Endothelial cell of umbilical vein (primary cell): ENCODE results near the gene RBM4B. TPM values are rescaled to one million over a fixed set of nuclear protein-coding genes. Genes with fewer than 3 reads are reported as not detected.

ENCODE experiments used
- BruUV-seq: library from RNA; stranded (reverse); fragments of 400-500 nt; replicated peaks from 2 replicates; lab custom pipeline; 2021; lab: Mats Ljungman, UMichigan
- CTCF ChIA-PET: fragments of 300-600, 350-600 bp; sonication (Branson Sonifier 250); formaldehyde crosslinking; loops from one replicate; lab custom pipeline; 2021; ENCODE audit warnings: antibody characterized with exemption, inconsistent platforms; lab: Charles Lee
- POLR2A ChIA-PET: fragments of 300-600, 350-600 bp; sonication (Branson Sonifier 250); formaldehyde crosslinking; loops from one replicate; lab custom pipeline; 2021; ENCODE audit warnings: antibody characterized with exemption, inconsistent platforms; lab: Charles Lee
- DNase-seq: peaks from one replicate; pipeline ENCODE4 v3.0.0-alpha.2; 2011; ENCODE audit warnings: low read depth, low spot score
- FAIRE-seq: peaks from 2 replicates; lab custom pipeline; 2011; peaks lifted over from hg19 to GRCh38; lab: Jason Lieb, UNC
- H2AFZ ChIP-seq: 2 replicates; pipeline ENCODE4 v1.6.0; 2012; ENCODE audit warnings: low read depth, low read length, control low read depth, inconsistent platforms
- H3K27ac ChIP-seq: 2 replicates; pipeline ENCODE4 v1.5.1; 2011; ENCODE audit warnings: low read depth, mild to moderate bottlenecking, control low read depth, low read length, moderate library complexity; ENCODE audit not compliant: insufficient read depth
- H3K27me3 ChIP-seq, 2 experiments: 2 replicates each; pipeline versions ENCODE4 v1.6.0 to v1.6.1; 2011; ENCODE audit warnings: low read length in 2 of 2, mixed read lengths in 1 of 2; ENCODE audit not compliant: control insufficient read depth in 2 of 2, insufficient read depth in 2 of 2
- H3K36me3 ChIP-seq, 2 experiments: 2 replicates in 1 of 2; 3 replicates in 1 of 2; pipeline ENCODE4 v1.5.1; 2011; ENCODE audit warnings: low read length in 2 of 2, mild to moderate bottlenecking in 1 of 2, moderate library complexity in 1 of 2; ENCODE audit not compliant: control insufficient read depth in 2 of 2, insufficient read depth in 2 of 2; ENCODE audit errors: extremely low read depth in 1 of 2
- H3K4me1 ChIP-seq: 3 replicates; pipeline ENCODE4 v1.5.1; 2011; ENCODE audit warnings: mild to moderate bottlenecking, low read length; ENCODE audit not compliant: control insufficient read depth, insufficient read depth; ENCODE audit errors: extremely low read depth
- H3K4me2 ChIP-seq: 2 replicates; pipeline ENCODE4 v1.6.1; 2011; ENCODE audit warnings: low read length, control low read depth, mixed read lengths; ENCODE audit not compliant: insufficient read depth
- H3K4me3 ChIP-seq, 3 experiments: fragments of 200-600 bp in 1 of 3; sonication (generic), shearing (Covaris generic) in 1 of 3; replicated peaks in 1 of 3; 2 replicates each; pipeline ENCODE4 v1.5.1; 2011 to 2016; ENCODE audit warnings: control low read depth in 3 of 3, low read length in 3 of 3, mild to moderate bottlenecking in 2 of 3, inconsistent platforms in 1 of 3, low read depth in 1 of 3, moderate library complexity in 1 of 3; ENCODE audit not compliant: insufficient read depth in 1 of 3
- H3K79me2 ChIP-seq: 2 replicates; pipeline ENCODE4 v1.6.0; 2012; ENCODE audit warnings: low read length, inconsistent platforms; ENCODE audit not compliant: control insufficient read depth, insufficient read depth
- H3K9ac ChIP-seq: replicated peaks from 2 replicates; pipeline ENCODE3; 2011; ENCODE audit warnings: low read length, control low read depth; ENCODE audit not compliant: insufficient read depth; ENCODE audit errors: extremely low read depth
- H3K9me1 ChIP-seq: replicated peaks from 3 replicates; pipeline ENCODE4 v1.6.0; 2011; ENCODE audit warnings: mild to moderate bottlenecking, low read length; ENCODE audit not compliant: control insufficient read depth, insufficient read depth; ENCODE audit errors: extremely low read depth
- H3K9me3 ChIP-seq: replicated peaks from 2 replicates; pipeline ENCODE4 v1.5.1; 2012; ENCODE audit warnings: low read length, inconsistent platforms; ENCODE audit not compliant: control insufficient read depth, insufficient read depth
- H4K20me1 ChIP-seq: replicated peaks from 2 replicates; pipeline ENCODE3; 2011; ENCODE audit warnings: mild to moderate bottlenecking, low read length; ENCODE audit not compliant: control insufficient read depth, insufficient read depth; ENCODE audit errors: extremely low read depth
- EZH2 ChIP-seq: IDR thresholded peaks from 2 replicates; pipeline ENCODE4 v1.6.1; 2012; ENCODE audit warnings: borderline replicate concordance, low read depth, mild to moderate bottlenecking, moderate library complexity, low read length, inconsistent platforms; ENCODE audit not compliant: severe bottlenecking
- FOS ChIP-seq: IDR thresholded peaks from 2 replicates; pipeline ENCODE4 v1.6.1; 2011; ENCODE audit warnings: mild to moderate bottlenecking, low read length, moderate library complexity, borderline replicate concordance; ENCODE audit not compliant: insufficient read depth
- GATA2 ChIP-seq: IDR thresholded peaks from 2 replicates; pipeline ENCODE4 v1.7.0; 2011; ENCODE audit warnings: low read depth, mild to moderate bottlenecking, moderate library complexity, mixed read lengths, low read length; ENCODE audit not compliant: insufficient read length, insufficient read depth
- JUN ChIP-seq: IDR thresholded peaks from 2 replicates; pipeline ENCODE4 v1.6.1; 2011; ENCODE audit warnings: borderline replicate concordance, low read depth; ENCODE audit not compliant: insufficient read length, insufficient read depth
- MYC ChIP-seq: IDR thresholded peaks from one replicate; pipeline ENCODE4 v1.6.1; 2011; ENCODE audit warnings: mild to moderate bottlenecking, low read depth, low read length
- POLR2A ChIP-seq: IDR thresholded peaks from 2 replicates; pipeline ENCODE4 v1.6.1; 2012; ENCODE audit warnings: low read depth, mild to moderate bottlenecking, control low read depth, low read length
- POLR2AphosphoS5 ChIP-seq: IDR thresholded peaks from 2 replicates; pipeline ENCODE4 v1.6.1; 2012; ENCODE audit warnings: low read depth, mild to moderate bottlenecking, control low read depth, low read length, moderate library complexity; ENCODE audit not compliant: insufficient read depth
- dilution Hi-C: fragments of 300-500 bp; cut with MboI; formaldehyde crosslinking; loops from one replicate; pipeline ENCODE4 v1.15.0; 2019; ENCODE audit warnings: low sequenced_read_pairs; ENCODE audit not compliant: extremely low pct_ligation_motif_present
- intact Hi-C: fragments of 100-400 bp; cut with micrococcal nuclease; formaldehyde crosslinking; loops from one replicate; pipeline ENCODE4 v1.10.0; 2022
- polyA plus RNA-seq, 4 experiments: library from polyadenylated mRNA; depleted of rRNA in 3 of 4; stranded (reverse) in 3 of 4; unstranded in 1 of 4; fragments of >200 nt; gene quantifications; 2 replicates each; pipeline versions ENCODE4 v1.2.1 to v1.2.3, GENCODE V29; 2011 to 2012; ENCODE audit warnings: missing spikeins in 1 of 4
- total RNA-seq: library from RNA; stranded (reverse); gene quantifications from 2 replicates; pipeline ENCODE4 v1.2.3, GENCODE V29; 2021
- TF ChIP-seq, protein P1 (sequence below): IDR thresholded peaks from 2 replicates; pipeline ENCODE4 v1.6.1; 2011; ENCODE audit not compliant: insufficient read depth, insufficient read length
- TF ChIP-seq, protein P2 (sequence below), 2 donors: IDR thresholded peaks; 1 replicate in 1 of 2; 2 replicates in 1 of 2; pipeline ENCODE4 v1.5.1; 2011; ENCODE audit warnings: low read length in 2 of 2, mild to moderate bottlenecking in 2 of 2, moderate library complexity in 2 of 2, control low read depth in 1 of 2, inconsistent platforms in 1 of 2, low read depth in 1 of 2; ENCODE audit not compliant: insufficient read depth in 1 of 2; ENCODE audit errors: extremely low read depth in 1 of 2

RBM4B gene
- total and polyA plus RNA-seq, 2 donors (not counting 3 experiments of a cell fraction or from before 2014, with no cell fraction given) = 22.2 to 31.2 TPM

DNA sequence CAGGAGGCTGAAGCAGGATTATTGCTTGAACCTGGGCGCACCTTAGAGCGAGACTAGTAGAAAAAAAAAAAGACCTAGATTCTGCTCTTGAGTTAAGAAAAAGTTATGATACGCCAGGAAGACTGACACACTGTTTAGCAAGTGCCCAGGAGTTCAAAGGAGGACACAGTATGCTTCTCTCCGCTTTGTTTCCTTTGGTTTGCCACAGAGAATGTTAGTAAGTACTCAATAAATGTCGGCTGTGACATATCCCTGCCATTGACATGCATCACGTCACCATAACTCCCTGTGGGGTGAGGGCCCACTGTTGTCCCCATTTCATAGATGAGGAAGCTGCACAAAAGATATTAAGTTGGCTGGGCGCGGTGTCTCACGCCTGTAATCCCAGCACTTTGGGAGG lies 44.3 kb upstream of the RBM4B start:
- DNase-seq (no peak), FAIRE-seq (no peak)
- H3K9me3 ChIP-seq = no peaks in the 10 kb centered on the region
- no peak overlapping the region for H3K27ac ChIP-seq
- H3K9ac ChIP-seq = no peak overlapping the region
- H3K4me2 ChIP-seq = no peak overlapping the region
- intact Hi-C loops (no loop called here), dilution Hi-C loops (no loop called here)
- no TSS peak for BruUV-seq
- H3K4me1 ChIP-seq = no peaks in the 10 kb centered on the region
- no peak for TF ChIP-seq POLR2A
- no peak for TF ChIP-seq MYC
- TF ChIP-seq POLR2AphosphoS5 = no peak
- TF ChIP-seq GATA2 = no peak
- no peak for TF ChIP-seq EZH2
- TF ChIP-seq, protein P1, sequence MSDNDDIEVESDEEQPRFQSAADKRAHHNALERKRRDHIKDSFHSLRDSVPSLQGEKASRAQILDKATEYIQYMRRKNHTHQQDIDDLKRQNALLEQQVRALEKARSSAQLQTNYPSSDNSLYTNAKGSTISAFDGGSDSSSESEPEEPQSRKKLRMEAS = no peak
- no peak for TF ChIP-seq JUN
- TF ChIP-seq, protein P2, sequence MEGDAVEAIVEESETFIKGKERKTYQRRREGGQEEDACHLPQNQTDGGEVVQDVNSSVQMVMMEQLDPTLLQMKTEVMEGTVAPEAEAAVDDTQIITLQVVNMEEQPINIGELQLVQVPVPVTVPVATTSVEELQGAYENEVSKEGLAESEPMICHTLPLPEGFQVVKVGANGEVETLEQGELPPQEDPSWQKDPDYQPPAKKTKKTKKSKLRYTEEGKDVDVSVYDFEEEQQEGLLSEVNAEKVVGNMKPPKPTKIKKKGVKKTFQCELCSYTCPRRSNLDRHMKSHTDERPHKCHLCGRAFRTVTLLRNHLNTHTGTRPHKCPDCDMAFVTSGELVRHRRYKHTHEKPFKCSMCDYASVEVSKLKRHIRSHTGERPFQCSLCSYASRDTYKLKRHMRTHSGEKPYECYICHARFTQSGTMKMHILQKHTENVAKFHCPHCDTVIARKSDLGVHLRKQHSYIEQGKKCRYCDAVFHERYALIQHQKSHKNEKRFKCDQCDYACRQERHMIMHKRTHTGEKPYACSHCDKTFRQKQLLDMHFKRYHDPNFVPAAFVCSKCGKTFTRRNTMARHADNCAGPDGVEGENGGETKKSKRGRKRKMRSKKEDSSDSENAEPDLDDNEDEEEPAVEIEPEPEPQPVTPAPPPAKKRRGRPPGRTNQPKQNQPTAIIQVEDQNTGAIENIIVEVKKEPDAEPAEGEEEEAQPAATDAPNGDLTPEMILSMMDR (IDR thresholded peaks at IDR 0.05; ENCODE audit: extremely low read depth in 1 of 2, insufficient read depth in 1 of 2, low read depth in 1 of 2, low read length in 2 of 2) = no peak
- TF ChIP-seq FOS = no peak
- H3K4me3 ChIP-seq = no peak overlapping the region
- ChIA-PET CTCF (no interaction called here), POLR2A (no interaction called here)
- no peaks in the 10 kb centered on the region for H4K20me1 ChIP-seq
- H2AFZ ChIP-seq = no peak overlapping the region
- H3K27me3 ChIP-seq = peaks cover 0 to 3% of the 10 kb centered on the region in 2 experiments
- H3K36me3 ChIP-seq = no peaks in the 10 kb centered on the region
- no peaks in the 10 kb centered on the region for H3K9me1 ChIP-seq
- H3K79me2 ChIP-seq = no peaks in the 10 kb centered on the region
